ENCODE measurements around the gene RPP25L.

Gene RPP25L

DNA sequence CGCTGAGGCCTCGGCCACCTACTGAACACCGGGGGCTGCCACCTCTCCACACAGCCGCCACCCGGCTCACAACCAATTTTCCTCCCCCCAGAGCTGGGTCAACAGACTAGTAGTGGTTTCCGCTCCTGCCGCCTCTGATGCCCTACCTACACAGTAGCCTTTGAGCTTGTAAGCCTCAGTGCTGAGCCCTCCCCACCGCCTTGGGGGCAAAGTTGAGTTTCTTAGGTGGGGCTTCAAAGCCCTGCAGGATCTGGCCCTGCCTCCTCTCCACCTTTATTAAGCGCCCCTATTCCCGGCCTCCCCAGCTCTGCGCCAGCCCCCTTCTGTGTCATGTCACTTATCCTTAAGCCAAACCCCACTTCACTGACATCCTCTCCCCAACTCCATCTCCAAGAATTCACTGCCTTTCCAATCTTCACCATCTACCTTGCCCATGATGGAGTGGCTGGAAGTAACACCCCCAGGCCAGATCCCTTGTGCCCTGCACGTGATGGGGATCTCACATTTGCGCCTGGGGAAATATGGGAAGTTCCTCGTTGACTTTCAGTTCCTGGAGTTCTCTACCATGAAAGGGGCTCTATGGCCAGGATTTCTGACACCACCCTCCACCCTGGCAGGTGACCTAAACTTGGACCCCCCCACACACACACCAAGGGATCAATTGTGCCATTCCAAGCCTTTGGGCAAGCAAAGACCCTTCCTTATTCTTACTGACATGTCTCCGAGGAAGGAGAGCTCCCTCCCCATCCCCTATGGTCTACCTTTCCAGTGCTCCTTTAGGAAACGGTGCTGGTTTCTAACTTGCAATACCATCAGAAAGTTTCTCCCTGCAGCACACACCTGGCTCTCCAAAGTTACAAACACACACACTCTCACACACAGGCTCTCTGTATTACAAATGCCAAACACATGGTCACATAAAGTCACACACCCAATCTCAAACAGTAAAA is 19.7 kb downstream of the RPP25L start:
- H3K4me1 ChIP-seq (ENCODE audit: control insufficient read depth, insufficient read depth, low read length), result peaks cover 1% of the 10 kb centered on the region; the same call in 1 of the 2 replicates
- DNase-seq (ENCODE audit: low read depth, low spot score), result no peak
- no CpG with 5 or more reads among the region's 16 CpGs for WGBS (ENCODE audit: insufficient coverage, insufficient read length)
- no peak overlapping the region for H3K4me3 ChIP-seq (ENCODE audit: low read length)
- no peaks in the 10 kb centered on the region for H3K36me3 ChIP-seq (ENCODE audit: control insufficient read depth, insufficient read depth, low read length)
- H3K9me3 ChIP-seq (ENCODE audit: control insufficient read depth, insufficient read depth, low read length), result no peaks in the 10 kb centered on the region
- H3K27me3 ChIP-seq (ENCODE audit: control insufficient read depth, insufficient read depth, low read length), result peaks cover 58% of the 10 kb centered on the region
- H3K27ac ChIP-seq (ENCODE audit: low read length), result no peak overlapping the region

DNA sequence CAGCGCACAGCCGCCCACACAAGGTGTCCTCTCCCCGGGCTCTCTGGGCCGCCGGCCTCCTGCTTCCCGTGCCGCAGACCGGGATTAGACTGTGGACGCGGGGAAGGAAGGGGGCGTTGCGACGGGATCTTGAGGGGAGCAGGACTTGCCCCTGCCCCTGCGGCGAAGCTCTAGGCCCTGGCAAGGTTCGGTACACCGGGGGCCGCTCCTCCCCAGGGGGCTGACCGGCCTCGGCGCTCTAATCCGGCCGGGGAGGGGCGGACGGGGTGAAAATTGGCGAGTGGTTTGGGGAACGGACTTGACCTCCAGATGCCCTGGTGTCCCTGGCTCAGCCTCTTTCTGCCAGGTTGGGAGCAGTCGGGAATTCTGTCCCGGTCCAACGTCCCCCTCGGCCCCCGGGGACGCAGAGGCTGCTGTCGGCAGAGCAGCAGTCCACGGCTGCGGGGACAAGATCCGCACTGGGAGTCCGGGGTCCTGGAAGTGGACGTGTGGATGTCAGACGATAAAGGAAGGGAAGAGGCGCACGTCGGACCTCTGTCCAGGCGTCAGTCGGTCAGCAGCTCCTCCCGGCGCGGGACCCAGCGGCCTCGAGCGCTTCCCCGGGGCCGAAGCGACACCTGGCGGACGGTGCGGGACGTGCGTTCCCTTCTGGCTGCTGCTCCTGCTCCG is 20.5 kb downstream of the RPP25L start:
- no CpG with 5 or more reads among the region's 60 CpGs for WGBS (ENCODE audit: insufficient coverage, insufficient read length)
- Histone ChIP-seq H3K9me3 (ENCODE audit: control insufficient read depth, insufficient read depth, low read length) (no peaks in the 10 kb centered on the region), H3K4me3 (ENCODE audit: low read length) (peak overlapping the region; percentile 19; the same call in 1 of the 2 replicates), H3K27me3 (ENCODE audit: control insufficient read depth, insufficient read depth, low read length) (peaks cover 66% of the 10 kb centered on the region), H3K27ac (ENCODE audit: low read length) (no peak overlapping the region), H3K4me1 (ENCODE audit: control insufficient read depth, insufficient read depth, low read length) (peaks cover 1% of the 10 kb centered on the region; the same call in 1 of the 2 replicates), H3K36me3 (ENCODE audit: control insufficient read depth, insufficient read depth, low read length) (no peaks in the 10 kb centered on the region)
- no peak for DNase-seq (ENCODE audit: low read depth, low spot score)

DNA sequence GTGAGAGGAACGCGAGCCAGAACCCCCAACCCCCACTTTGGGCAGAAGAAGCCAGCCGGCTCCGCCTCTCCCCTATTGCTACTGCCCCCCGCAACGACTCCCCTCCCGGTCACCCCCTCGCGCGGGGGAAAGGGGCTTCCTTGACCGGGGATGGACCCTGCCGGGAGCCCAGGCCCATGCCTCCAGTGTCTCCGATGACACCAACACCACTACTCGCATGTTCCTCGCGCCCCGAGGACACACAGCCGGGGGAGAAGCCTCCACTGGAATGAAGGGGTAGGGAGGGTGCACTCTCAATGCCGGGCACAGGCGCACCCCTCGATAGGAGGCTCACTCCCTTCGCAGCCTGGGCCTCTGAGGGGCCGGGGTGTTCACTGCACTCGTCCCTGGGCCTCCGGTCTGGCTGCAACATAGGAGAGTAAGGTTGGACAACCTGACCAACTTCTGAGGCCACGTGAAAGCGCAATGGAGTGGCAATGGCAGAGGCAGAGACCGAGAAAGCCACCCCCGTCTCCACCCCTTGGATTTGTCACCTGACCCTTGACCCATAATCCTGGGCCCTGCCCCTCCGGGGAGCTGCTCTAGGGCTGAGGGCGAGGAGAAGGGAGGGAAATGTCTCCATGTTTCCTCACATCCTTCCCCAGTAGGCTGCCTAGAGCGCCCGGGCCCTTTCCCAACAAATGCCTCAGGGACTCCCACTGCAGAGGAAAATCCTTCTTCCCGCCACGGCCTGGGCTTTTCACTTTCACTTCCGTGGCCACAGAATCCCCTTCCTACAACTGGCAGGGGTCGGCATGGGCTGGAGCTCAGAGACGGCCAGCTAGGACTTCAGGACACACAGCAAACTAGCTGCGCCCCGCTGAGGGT is 21.3 kb downstream of the RPP25L start:
- DNase-seq (ENCODE audit: low read depth, low spot score), result no peak
- Histone ChIP-seq H3K4me1 (ENCODE audit: control insufficient read depth, insufficient read depth, low read length) (peaks cover 7% of the 10 kb centered on the region), H3K36me3 (ENCODE audit: control insufficient read depth, insufficient read depth, low read length) (no peaks in the 10 kb centered on the region), H3K27ac (ENCODE audit: low read length) (no peak overlapping the region), H3K9me3 (ENCODE audit: control insufficient read depth, insufficient read depth, low read length) (no peaks in the 10 kb centered on the region), H3K4me3 (ENCODE audit: low read length) (peak overlapping the region; percentile 83; the same call in 1 of the 2 replicates), H3K27me3 (ENCODE audit: control insufficient read depth, insufficient read depth, low read length) (peaks cover 74% of the 10 kb centered on the region)
- WGBS (ENCODE audit: insufficient coverage, insufficient read length), result no CpG with 5 or more reads among the region's 40 CpGs

DNA sequence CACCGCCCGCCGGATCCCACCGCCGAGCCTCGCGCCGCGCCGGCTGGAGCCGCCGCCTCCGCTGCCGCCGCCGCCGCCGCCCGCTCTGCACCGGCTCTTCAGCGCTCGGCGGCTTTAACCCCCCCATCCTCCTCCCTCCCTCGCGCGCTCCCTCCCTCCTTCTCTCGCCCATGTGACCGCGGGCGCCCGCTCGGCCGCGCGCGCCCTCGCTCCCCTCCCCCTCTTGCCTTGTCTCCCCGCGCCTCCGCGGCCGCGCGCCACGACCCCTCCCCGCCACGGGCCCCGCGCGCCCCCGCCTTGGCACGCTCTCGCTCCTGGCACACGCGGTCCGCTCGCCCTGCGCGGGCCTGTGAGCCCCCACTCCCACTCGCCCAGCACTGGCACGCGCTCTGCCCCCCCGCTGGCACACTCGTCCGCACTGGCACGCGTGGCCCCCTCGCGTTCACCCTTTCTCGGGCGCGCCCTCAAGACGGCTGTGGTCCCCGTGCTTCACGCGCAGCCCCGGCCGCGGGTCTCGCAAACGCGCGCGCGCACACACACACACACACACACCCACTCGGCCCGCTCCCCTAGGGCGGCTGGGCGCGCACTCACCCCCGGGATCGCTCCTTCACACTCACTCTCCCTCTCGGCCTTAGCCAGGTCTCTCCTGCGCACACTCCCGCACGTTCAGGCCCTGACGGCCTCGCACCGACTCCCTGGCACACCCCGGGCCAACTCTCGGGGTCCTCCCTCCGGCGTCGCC is 22.1 kb downstream of the RPP25L start, which contains the start of gene CNTFR:
Gene CNTFR (minus strand): TSS at position 89 of the 745 bp plus-strand sequence. CDS start 20,743 bp downstream, outside the sequence.
- Histone ChIP-seq H3K27me3 (ENCODE audit: control insufficient read depth, insufficient read depth, low read length) (peaks cover 82% of the 10 kb centered on the region), H3K27ac (ENCODE audit: low read length) (no peak within 1 kb of the TSS), H3K9me3 (ENCODE audit: control insufficient read depth, insufficient read depth, low read length) (no peaks in the 10 kb centered on the region), H3K4me3 (ENCODE audit: low read length) (peak within 1 kb of the TSS; percentile 83; the same call in 1 of the 2 replicates), H3K4me1 (ENCODE audit: control insufficient read depth, insufficient read depth, low read length) (peaks cover 11% of the 10 kb centered on the region), H3K36me3 (ENCODE audit: control insufficient read depth, insufficient read depth, low read length) (no peaks in the 10 kb centered on the region)
- no CpG with 5 or more reads among the region's 104 CpGs for WGBS (ENCODE audit: insufficient coverage, insufficient read length)
- DNase-seq (ENCODE audit: low read depth, low spot score), result no peak

DNA sequence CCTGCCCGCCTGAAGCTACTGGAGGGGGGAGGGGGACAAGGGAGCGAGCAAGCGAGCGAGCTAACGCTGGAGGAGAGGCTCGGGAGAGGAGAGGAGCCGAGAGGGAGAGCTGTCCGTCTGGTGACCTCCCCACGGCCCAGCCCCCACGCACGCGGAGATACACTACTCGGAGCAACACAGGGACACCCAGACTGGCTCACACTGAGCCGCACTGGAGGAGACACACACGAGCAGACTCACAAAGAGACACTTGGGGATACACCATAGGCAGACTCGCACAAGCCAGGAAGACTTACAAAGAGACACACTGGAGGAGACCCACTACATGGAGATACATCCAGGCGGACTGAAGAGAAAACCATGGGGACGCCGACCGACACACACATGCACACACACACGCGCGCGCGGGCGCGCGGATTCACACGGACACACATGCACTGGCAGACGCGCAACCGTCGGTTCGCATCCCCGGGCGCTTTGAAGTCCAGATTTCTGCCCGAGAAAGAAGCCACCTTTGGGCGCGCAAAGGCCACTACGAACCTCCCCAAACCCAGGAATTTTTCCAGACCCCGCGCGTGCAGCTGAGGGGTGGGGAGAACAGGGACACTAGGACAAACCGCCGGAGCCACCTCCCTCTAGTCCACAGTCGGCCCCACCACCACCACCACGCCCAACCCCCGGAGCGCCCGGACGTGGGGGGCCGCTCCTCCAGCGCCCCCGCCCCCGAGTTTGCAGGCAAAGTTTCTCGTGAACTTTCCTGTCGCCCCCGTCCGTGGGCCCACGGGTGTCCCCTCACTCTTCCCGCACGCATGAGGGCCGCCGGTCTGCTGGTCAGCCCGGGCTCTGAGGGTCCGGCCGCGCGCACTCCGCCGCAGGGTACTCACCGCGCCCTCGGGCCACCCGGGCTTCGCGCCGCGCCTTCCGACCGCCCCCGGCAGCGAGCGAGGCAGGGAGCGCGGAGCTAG is 22.9 kb downstream of the RPP25L start:
- no peaks in the 10 kb centered on the region for H3K9me3 ChIP-seq (ENCODE audit: control insufficient read depth, insufficient read depth, low read length)
- no peak for DNase-seq (ENCODE audit: low read depth, low spot score)
- peak overlapping the region; percentile 83; the same call in 1 of the 2 replicates for H3K4me3 ChIP-seq (ENCODE audit: low read length)
- H3K27ac ChIP-seq (ENCODE audit: low read length), result no peak overlapping the region
- no CpG with 5 or more reads among the region's 86 CpGs for WGBS (ENCODE audit: insufficient coverage, insufficient read length)
- H3K4me1 ChIP-seq (ENCODE audit: control insufficient read depth, insufficient read depth, low read length), result peaks cover 11% of the 10 kb centered on the region
- no peaks in the 10 kb centered on the region for H3K36me3 ChIP-seq (ENCODE audit: control insufficient read depth, insufficient read depth, low read length)
- peaks cover 89% of the 10 kb centered on the region for H3K27me3 ChIP-seq (ENCODE audit: control insufficient read depth, insufficient read depth, low read length)

DNA sequence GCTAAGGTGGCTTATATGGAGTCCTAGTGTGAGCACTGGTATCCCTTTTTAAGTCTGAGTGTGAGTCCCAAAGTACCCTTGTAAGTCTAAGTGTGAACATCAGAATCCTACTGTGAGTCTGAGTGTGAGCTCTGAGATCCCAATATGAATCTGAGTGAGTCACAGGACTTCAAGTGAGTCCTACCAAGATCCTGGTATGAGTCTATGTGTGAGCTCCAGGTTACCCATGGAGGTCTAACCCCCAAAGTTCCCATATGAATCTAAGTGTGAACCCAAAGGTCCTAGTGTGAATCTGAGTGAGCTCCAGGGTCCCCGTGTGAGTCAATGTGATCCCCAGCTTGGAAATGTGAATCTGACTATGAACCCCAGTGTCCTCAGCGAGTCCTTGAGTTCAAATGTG is 24.6 kb downstream of the RPP25L start:
- WGBS (ENCODE audit: insufficient coverage, insufficient read length), result no CpG with 5 or more reads among the region's 2 CpGs
- Histone ChIP-seq H3K4me3 (ENCODE audit: low read length) (no peak overlapping the region), H3K4me1 (ENCODE audit: control insufficient read depth, insufficient read depth, low read length) (peaks cover 11% of the 10 kb centered on the region), H3K36me3 (ENCODE audit: control insufficient read depth, insufficient read depth, low read length) (no peaks in the 10 kb centered on the region), H3K9me3 (ENCODE audit: control insufficient read depth, insufficient read depth, low read length) (no peaks in the 10 kb centered on the region), H3K27me3 (ENCODE audit: control insufficient read depth, insufficient read depth, low read length) (peaks cover 76% of the 10 kb centered on the region), H3K27ac (ENCODE audit: low read length) (no peak overlapping the region)
- no peak for DNase-seq (ENCODE audit: low read depth, low spot score)

DNA sequence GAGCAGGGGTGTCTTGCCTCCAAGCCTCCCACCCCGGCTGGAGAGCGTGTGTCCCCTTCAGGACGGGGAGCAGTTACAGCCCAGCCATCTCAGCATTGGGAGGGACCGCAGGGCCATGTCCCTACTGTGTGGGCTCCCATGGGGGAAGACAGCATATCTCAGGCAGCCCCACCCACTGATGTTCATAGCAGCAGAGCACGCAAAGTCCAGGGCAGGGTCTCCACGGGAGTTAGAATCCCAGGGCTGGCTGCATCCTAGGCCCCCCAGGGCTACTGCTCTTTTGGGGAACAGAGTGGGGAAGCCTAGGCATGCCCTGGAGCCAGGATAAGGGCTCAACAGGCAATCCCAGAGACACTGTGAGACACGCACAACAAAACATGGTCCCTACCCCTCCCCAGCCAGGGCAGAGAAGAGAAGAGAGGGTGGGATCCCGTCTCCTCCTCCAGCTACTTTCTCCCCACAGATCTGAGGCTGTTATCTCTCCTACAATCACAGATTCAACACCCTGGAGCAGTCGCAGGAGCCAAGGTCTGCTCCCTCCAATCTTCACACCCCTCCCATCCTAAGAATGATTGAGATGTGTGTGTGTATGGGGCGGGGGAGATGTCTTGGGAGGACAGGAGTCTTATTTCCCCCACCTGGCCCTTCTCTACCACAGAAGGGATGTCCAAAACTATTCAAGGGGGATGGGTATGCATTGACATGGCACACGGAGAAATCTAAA is 25.8 kb downstream of the RPP25L start:
- H3K27me3 ChIP-seq (ENCODE audit: control insufficient read depth, insufficient read depth, low read length), result peaks cover 66% of the 10 kb centered on the region
- H3K4me1 ChIP-seq (ENCODE audit: control insufficient read depth, insufficient read depth, low read length), result peaks cover 10% of the 10 kb centered on the region
- no peaks in the 10 kb centered on the region for H3K9me3 ChIP-seq (ENCODE audit: control insufficient read depth, insufficient read depth, low read length)
- DNase-seq (ENCODE audit: low read depth, low spot score), result no peak
- H3K27ac ChIP-seq (ENCODE audit: low read length), result no peak overlapping the region
- H3K36me3 ChIP-seq (ENCODE audit: control insufficient read depth, insufficient read depth, low read length), result no peaks in the 10 kb centered on the region
- H3K4me3 ChIP-seq (ENCODE audit: low read length), result no peak overlapping the region
- WGBS (ENCODE audit: insufficient coverage, insufficient read length), result no CpG with 5 or more reads among the region's 11 CpGs

DNA sequence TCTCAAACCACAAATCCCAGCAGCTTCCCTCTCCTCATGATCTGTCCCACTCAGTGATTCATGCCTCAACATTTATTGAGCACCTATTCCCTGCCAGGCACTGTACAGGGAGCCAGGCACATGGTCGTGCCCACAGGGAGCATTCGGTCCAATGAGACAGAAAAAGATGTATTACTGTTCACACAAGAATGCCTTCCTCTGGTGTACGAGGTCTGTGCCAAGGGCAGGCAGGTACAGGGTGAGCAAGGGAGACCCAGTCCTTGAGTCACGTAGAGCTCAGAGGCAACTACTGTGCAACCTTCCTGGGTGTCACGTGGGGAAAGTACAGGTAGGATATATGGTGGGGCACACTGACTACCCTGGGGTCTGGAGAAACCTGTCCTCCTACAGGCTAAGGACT is 26.9 kb downstream of the RPP25L start:
- WGBS (ENCODE audit: insufficient coverage, insufficient read length), result no CpG with 5 or more reads among the region's 5 CpGs
- H3K4me3 ChIP-seq (ENCODE audit: low read length), result no peak overlapping the region
- no peaks in the 10 kb centered on the region for H3K9me3 ChIP-seq (ENCODE audit: control insufficient read depth, insufficient read depth, low read length)
- peaks cover 10% of the 10 kb centered on the region for H3K4me1 ChIP-seq (ENCODE audit: control insufficient read depth, insufficient read depth, low read length)
- peaks cover 58% of the 10 kb centered on the region for H3K27me3 ChIP-seq (ENCODE audit: control insufficient read depth, insufficient read depth, low read length)
- DNase-seq (ENCODE audit: low read depth, low spot score), result no peak
- no peak overlapping the region for H3K27ac ChIP-seq (ENCODE audit: low read length)
- H3K36me3 ChIP-seq (ENCODE audit: control insufficient read depth, insufficient read depth, low read length), result no peaks in the 10 kb centered on the region

All from iPS DF 6.9 (cell line).